ENCODE results near the gene TFPI2. TPM values are rescaled to one million over a fixed set of nuclear protein-coding genes. Genes with fewer than 3 reads are reported as not detected.

TFPI2 gene
- total RNA-seq, 6 experiments from 2014 or later: 38.2 to 80.3 (median 54.5) TPM

GRCh38 chr7:93882468-93882867 lies 8.1 kb downstream of the TFPI2 start:
- TF ChIP-seq CTCF (IDR thresholded peaks at IDR 0.05): no peak
- Mint-ChIP-seq H3K36me3 (ENCODE audit: low read depth) (peaks cover 7% of the 10 kb centered on the region), H3K9me3 (no peaks in the 10 kb centered on the region; the same call in 1 of the 2 replicates), H3K4me3 (no peak overlapping the region), H3K27me3 (ENCODE audit: insufficient read depth) (no peaks in the 10 kb centered on the region), H3K4me1 (ENCODE audit: low read depth) (peaks cover 4% of the 10 kb centered on the region; the same call in 1 of the 2 replicates), H3K27ac (no peak overlapping the region)
- no peak for DNase-seq

- no peaks in the 10 kb centered on the region; the same call in 1 of the 2 replicates for H3K9me3 Mint-ChIP-seq
- H3K4me3 Mint-ChIP-seq: no peak overlapping the region
These were observed 11.2 kb downstream of the TFPI2 start for GRCh38 chr7:93879356-93879755.

GRCh38 chr7:93877742-93878141 lies 12.8 kb downstream of the TFPI2 start:
- Mint-ChIP-seq H3K36me3 (ENCODE audit: low read depth) (peaks cover 7% of the 10 kb centered on the region), H3K27ac (no peak overlapping the region), H3K27me3 (ENCODE audit: insufficient read depth) (no peaks in the 10 kb centered on the region), H3K9me3 (no peaks in the 10 kb centered on the region; the same call in 1 of the 2 replicates), H3K4me3 (peak overlapping the region; percentile 67), H3K4me1 (ENCODE audit: low read depth) (peaks cover 6% of the 10 kb centered on the region; the same call in 1 of the 2 replicates)
- TF ChIP-seq CTCF (IDR thresholded peaks at IDR 0.05): 0 out of 2 replicates have a peak, but pooled peaks have one; percentile 7
- DNase-seq: no peak

More at GRCh38 chr7:93879356-93879755, 11.2 kb downstream of the TFPI2 start:
- Mint-ChIP-seq H3K27me3 (ENCODE audit: insufficient read depth) (no peaks in the 10 kb centered on the region), H3K27ac (no peak overlapping the region), H3K4me1 (ENCODE audit: low read depth) (peaks cover 6% of the 10 kb centered on the region; the same call in 1 of the 2 replicates), H3K36me3 (ENCODE audit: low read depth) (peaks cover 7% of the 10 kb centered on the region)
- no peak for DNase-seq
- no peak for TF ChIP-seq CTCF (IDR thresholded peaks at IDR 0.05)

- peaks cover 6% of the 10 kb centered on the region; the same call in 1 of the 2 replicates for H3K4me1 Mint-ChIP-seq (ENCODE audit: low read depth)
- no peak for DNase-seq
These were observed 16.5 kb downstream of the TFPI2 start for GRCh38 chr7:93873998-93874574.

GRCh38 chr7:93866886-93867285 lies 23.7 kb downstream of the TFPI2 start:
- no peak overlapping the region for H3K27ac Mint-ChIP-seq
- H3K36me3 Mint-ChIP-seq (ENCODE audit: low read depth): no peaks in the 10 kb centered on the region
- TF ChIP-seq CTCF (IDR thresholded peaks at IDR 0.05): no peak
- no peak for DNase-seq
- no peaks in the 10 kb centered on the region for H3K9me3 Mint-ChIP-seq
- peaks cover 8% of the 10 kb centered on the region for H3K27me3 Mint-ChIP-seq (ENCODE audit: insufficient read depth)
- no peaks in the 10 kb centered on the region for H3K4me1 Mint-ChIP-seq (ENCODE audit: low read depth)
- no peak overlapping the region for H3K4me3 Mint-ChIP-seq

More at GRCh38 chr7:93873998-93874574, 16.5 kb downstream of the TFPI2 start:
- no peak for TF ChIP-seq CTCF (IDR thresholded peaks at IDR 0.05)
- Mint-ChIP-seq H3K27ac (no peak overlapping the region), H3K27me3 (ENCODE audit: insufficient read depth) (no peaks in the 10 kb centered on the region), H3K36me3 (ENCODE audit: low read depth) (no peaks in the 10 kb centered on the region), H3K9me3 (no peaks in the 10 kb centered on the region), H3K4me3 (no peak overlapping the region)
